Glutamatergic neuron (in vitro differentiated cells): Measurements from ENCODE around the gene H2BK1. TPM values are rescaled to one million over a fixed set of nuclear protein-coding genes. Genes with fewer than 3 reads are reported as not detected.

Experiments
- DNase-seq: peaks from one replicate; pipeline ENCODE4 v3.0.0; 2022
- H3K27ac Mint-ChIP-seq: one replicate; pipeline ENCODE4 v1.8.0; 2020; ENCODE audit warnings: mild to moderate bottlenecking, mixed read lengths, inconsistent platforms; ENCODE audit not compliant: unreplicated experiment
- H3K27me3 Mint-ChIP-seq: one replicate; pipeline ENCODE4 v1.8.0; 2020; ENCODE audit warnings: mild to moderate bottlenecking, moderate library complexity, mixed read lengths, inconsistent platforms; ENCODE audit not compliant: unreplicated experiment
- H3K36me3 Mint-ChIP-seq: one replicate; pipeline ENCODE4 v1.8.0; 2020; ENCODE audit warnings: mild to moderate bottlenecking, mixed read lengths, inconsistent platforms; ENCODE audit not compliant: unreplicated experiment
- H3K4me1 Mint-ChIP-seq: one replicate; pipeline ENCODE4 v1.8.0; 2020; ENCODE audit warnings: mild to moderate bottlenecking, low read depth, mixed read lengths, inconsistent platforms; ENCODE audit not compliant: unreplicated experiment
- H3K4me3 Mint-ChIP-seq: one replicate; pipeline ENCODE4 v1.8.0; 2020; ENCODE audit warnings: mild to moderate bottlenecking, mixed read lengths, inconsistent platforms; ENCODE audit not compliant: unreplicated experiment
- H3K9me3 Mint-ChIP-seq: one replicate; pipeline ENCODE4 v1.8.0; 2020; ENCODE audit warnings: mild to moderate bottlenecking, moderate library complexity, mixed read lengths, inconsistent platforms; ENCODE audit not compliant: unreplicated experiment
- total RNA-seq: library from RNA; stranded (reverse); fragmentation: NEBNext Ultra II Directional; extraction: Animal tissue kit (Norgen Biotek cat#: 25700); gene quantifications from one replicate; pipeline ENCODE4 v1.2.1, GENCODE V29; 2021; ENCODE audit not compliant: unreplicated experiment
- TF ChIP-seq, protein P1 (sequence below): fragments of 200-600 bp; sonication (generic); IDR thresholded peaks from one replicate; pipeline ENCODE4 v1.5.0; 2021; ENCODE audit not compliant: partially characterized antibody, unreplicated experiment

Gene H2BK1
- total RNA-seq, 1 donor from 2014 or later = not detected

- Mint-ChIP-seq H3K9me3 (peaks cover 15% of the 10 kb centered on the region), H3K4me1 (peaks cover 7% of the 10 kb centered on the region), H3K27me3 (peaks cover 19% of the 10 kb centered on the region), H3K36me3 (peaks cover 10% of the 10 kb centered on the region), H3K27ac (no peak overlapping the region), H3K4me3 (no peak overlapping the region)
- no peak for DNase-seq
- TF ChIP-seq, protein P1, sequence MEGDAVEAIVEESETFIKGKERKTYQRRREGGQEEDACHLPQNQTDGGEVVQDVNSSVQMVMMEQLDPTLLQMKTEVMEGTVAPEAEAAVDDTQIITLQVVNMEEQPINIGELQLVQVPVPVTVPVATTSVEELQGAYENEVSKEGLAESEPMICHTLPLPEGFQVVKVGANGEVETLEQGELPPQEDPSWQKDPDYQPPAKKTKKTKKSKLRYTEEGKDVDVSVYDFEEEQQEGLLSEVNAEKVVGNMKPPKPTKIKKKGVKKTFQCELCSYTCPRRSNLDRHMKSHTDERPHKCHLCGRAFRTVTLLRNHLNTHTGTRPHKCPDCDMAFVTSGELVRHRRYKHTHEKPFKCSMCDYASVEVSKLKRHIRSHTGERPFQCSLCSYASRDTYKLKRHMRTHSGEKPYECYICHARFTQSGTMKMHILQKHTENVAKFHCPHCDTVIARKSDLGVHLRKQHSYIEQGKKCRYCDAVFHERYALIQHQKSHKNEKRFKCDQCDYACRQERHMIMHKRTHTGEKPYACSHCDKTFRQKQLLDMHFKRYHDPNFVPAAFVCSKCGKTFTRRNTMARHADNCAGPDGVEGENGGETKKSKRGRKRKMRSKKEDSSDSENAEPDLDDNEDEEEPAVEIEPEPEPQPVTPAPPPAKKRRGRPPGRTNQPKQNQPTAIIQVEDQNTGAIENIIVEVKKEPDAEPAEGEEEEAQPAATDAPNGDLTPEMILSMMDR = no peak
Measured at GRCh38 chr7:151173386-151174245, 36.7 kb downstream of the H2BK1 start.

GRCh38 chr7:151172273-151173141 lies 37.8 kb downstream of the H2BK1 start:
- Mint-ChIP-seq H3K4me3 (no peak overlapping the region), H3K4me1 (peaks cover 11% of the 10 kb centered on the region), H3K27me3 (peaks cover 23% of the 10 kb centered on the region), H3K27ac (no peak overlapping the region), H3K36me3 (peaks cover 10% of the 10 kb centered on the region), H3K9me3 (peaks cover 19% of the 10 kb centered on the region)
- TF ChIP-seq, protein P1 = peak; percentile 100
- DNase-seq = peak; percentile 84

DNA sequence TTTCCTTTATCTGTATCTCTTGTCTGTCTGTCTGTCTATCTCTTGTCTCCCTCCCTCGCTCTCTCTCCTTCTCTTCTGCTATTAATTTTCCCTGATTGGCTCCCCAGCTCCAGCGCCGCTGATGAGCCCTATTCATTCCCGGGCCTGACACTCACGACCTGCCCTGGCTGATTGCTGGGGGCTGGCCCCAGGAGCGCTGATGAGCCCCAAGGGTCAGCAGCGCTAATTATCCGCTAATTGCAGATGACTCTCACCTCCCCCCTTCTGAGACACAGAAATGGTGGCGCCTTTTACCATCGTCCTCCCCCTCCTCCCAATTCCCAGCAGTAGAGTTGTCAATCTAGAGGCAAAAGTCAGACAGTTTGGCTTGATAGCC lies 41.5 kb downstream of the H2BK1 start:
- H3K36me3 Mint-ChIP-seq = peaks cover 10% of the 10 kb centered on the region
- peaks cover 13% of the 10 kb centered on the region for H3K4me1 Mint-ChIP-seq
- peaks cover 28% of the 10 kb centered on the region for H3K27me3 Mint-ChIP-seq
- TF ChIP-seq, protein P1 = no peak
- peak overlapping the region; percentile 81 for H3K4me3 Mint-ChIP-seq
- DNase-seq = no peak
- H3K27ac Mint-ChIP-seq = no peak overlapping the region
- peaks cover 19% of the 10 kb centered on the region for H3K9me3 Mint-ChIP-seq

GRCh38 chr7:151168003-151168786 lies 42.1 kb downstream of the H2BK1 start:
- H3K27ac Mint-ChIP-seq = no peak overlapping the region

More at GRCh38 chr7:151168003-151168786, 42.1 kb downstream of the H2BK1 start:
- peak; percentile 59 for DNase-seq
- Mint-ChIP-seq H3K9me3 (peaks cover 17% of the 10 kb centered on the region), H3K36me3 (peaks cover 6% of the 10 kb centered on the region), H3K4me3 (peak overlapping the region; percentile 81), H3K27me3 (peaks cover 26% of the 10 kb centered on the region), H3K4me1 (peaks cover 13% of the 10 kb centered on the region)
- TF ChIP-seq, protein P1 = peak; percentile 69
